Liver (tissue), 2 donors: ENCODE results near the gene CHRNA4.

Source experiments
- CTCF ChIP-seq: fragments of 150-350 bp; IDR thresholded peaks from 2 replicates; pipeline ENCODE4 v1.5.1; 2017; ENCODE audit warnings: improper control_type of control experiment, low read depth, low read length; ENCODE audit not compliant: missing input control
- YY1 ChIP-seq: IDR thresholded peaks from 2 replicates; pipeline ENCODE4 v1.6.1; 2016; ENCODE audit warnings: antibody characterized with exemption, mild to moderate bottlenecking
- donor health status: healthy.

DNA sequence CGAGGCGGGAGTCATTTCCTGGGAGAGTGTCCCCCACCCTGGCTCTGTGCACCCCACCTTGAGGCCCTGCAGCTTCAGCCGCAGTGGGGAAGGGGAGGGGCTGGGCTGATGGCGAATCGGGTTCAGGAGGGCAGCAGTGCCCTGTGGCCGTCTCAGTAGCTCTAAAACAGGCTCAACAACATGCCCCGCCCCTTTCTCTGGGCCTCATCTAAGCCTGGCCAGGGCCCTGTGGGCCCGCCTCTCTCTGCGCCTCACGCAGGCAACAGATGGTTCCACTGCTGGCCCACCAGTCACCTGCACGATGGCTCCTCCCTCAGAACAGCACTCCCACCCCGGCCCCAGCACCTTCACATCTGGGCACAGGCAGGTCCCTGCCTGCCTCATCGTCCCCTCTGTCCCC is 30.2 kb downstream of the CHRNA4 start:
- TF ChIP-seq CTCF: no peak
- TF ChIP-seq YY1: no peak
